ENCODE results near the gene DGKQ. TPM values are rescaled to one million over a fixed set of nuclear protein-coding genes. Genes with fewer than 3 reads are reported as not detected.
A peak's percentile ranks its signal among the peaks of the same experiment; 100 is the strongest.

The DGKQ gene
- total and polyA plus RNA-seq, 2 experiments from 2014 or later = 4.0 to 22.4 TPM

- TF ChIP-seq, protein P1, sequence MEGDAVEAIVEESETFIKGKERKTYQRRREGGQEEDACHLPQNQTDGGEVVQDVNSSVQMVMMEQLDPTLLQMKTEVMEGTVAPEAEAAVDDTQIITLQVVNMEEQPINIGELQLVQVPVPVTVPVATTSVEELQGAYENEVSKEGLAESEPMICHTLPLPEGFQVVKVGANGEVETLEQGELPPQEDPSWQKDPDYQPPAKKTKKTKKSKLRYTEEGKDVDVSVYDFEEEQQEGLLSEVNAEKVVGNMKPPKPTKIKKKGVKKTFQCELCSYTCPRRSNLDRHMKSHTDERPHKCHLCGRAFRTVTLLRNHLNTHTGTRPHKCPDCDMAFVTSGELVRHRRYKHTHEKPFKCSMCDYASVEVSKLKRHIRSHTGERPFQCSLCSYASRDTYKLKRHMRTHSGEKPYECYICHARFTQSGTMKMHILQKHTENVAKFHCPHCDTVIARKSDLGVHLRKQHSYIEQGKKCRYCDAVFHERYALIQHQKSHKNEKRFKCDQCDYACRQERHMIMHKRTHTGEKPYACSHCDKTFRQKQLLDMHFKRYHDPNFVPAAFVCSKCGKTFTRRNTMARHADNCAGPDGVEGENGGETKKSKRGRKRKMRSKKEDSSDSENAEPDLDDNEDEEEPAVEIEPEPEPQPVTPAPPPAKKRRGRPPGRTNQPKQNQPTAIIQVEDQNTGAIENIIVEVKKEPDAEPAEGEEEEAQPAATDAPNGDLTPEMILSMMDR (conservative IDR thresholded peaks at IDR 0.05; ENCODE audit: low read depth in 2 of 2) = no peak
- no peak for TF ChIP-seq NANOG (IDR thresholded peaks at IDR 0.05; ENCODE audit: borderline replicate concordance)
- TF ChIP-seq EZH2 (IDR thresholded peaks at IDR 0.05; ENCODE audit: low read depth, unreplicated experiment) = no peak
- TF ChIP-seq STAT1 (IDR thresholded peaks at IDR 0.05; ENCODE audit: unreplicated experiment) = no peak
- no peak for TF ChIP-seq EZH2phosphoT487 (IDR thresholded peaks at IDR 0.05; ENCODE audit: unreplicated experiment)
- no peak for TF ChIP-seq ZNF331 (CRISPR knock-in tag; IDR thresholded peaks at IDR 0.05; ENCODE audit: low read depth)
Observed at GRCh38 chr4:1010395-1011021, 37.1 kb upstream of the DGKQ start (continued).

- Histone ChIP-seq H3K27me3 (ENCODE audit: insufficient read depth) (peaks cover 58% of the 10 kb centered on the region), H3K27ac (ENCODE audit: low read depth) (no peak overlapping the region), H3K36me3 (ENCODE audit: insufficient read depth) (no peaks in the 10 kb centered on the region), H3F3A (replicated peaks; ENCODE audit: low read depth) (0 out of 2 replicates have a peak, but pooled peaks cover 5% of the 10 kb centered on the region), H3K4me2 (peak overlapping the region; percentile 91), H3K9me2 (ENCODE audit: insufficient read depth) (no peaks in the 10 kb centered on the region), H3K4me1 (ENCODE audit: insufficient read depth) (peaks cover 5% of the 10 kb centered on the region; the same call in 1 of the 2 replicates), H2AFZ (peak overlapping the region; percentile 84), H3K79me2 (replicated peaks; ENCODE audit: insufficient read depth) (0 out of 2 replicates have a peak, but pooled peaks cover 3% of the 10 kb centered on the region), H3K4me3 (peak overlapping the region; percentile 68), H4K20me1 (replicated peaks; ENCODE audit: insufficient read depth) (peaks cover 6% of the 10 kb centered on the region; the same call in 1 of the 2 replicates)
- DNase-seq (ENCODE audit: low spot score) (peak; percentile 69), ATAC-seq (peak; percentile 19)
- no peaks in the 10 kb centered on the region; the same call in 2 of the 3 replicates for H3K36me3 Mint-ChIP-seq (ENCODE audit: low read depth)
- H3K27ac Mint-ChIP-seq = no peak overlapping the region
- TF ChIP-seq, protein P1 (conservative IDR thresholded peaks at IDR 0.05; ENCODE audit: low read depth in 2 of 2) = peak in 1 of 2 experiments; percentile 27; a peak in 1 of 4 replicates
- no peak for TF ChIP-seq ZNF114 (CRISPR knock-in tag; IDR thresholded peaks at IDR 0.05)
- TF ChIP-seq REST (IDR thresholded peaks at IDR 0.05; ENCODE audit: unreplicated experiment) = no peak
- TF ChIP-seq ZNF331 (CRISPR knock-in tag; IDR thresholded peaks at IDR 0.05; ENCODE audit: low read depth) = no peak
- H3K4me1 Mint-ChIP-seq = peaks cover 8% of the 10 kb centered on the region; the same call in 2 of the 3 replicates
- peak overlapping the region; percentile 52; the same call in 2 of the 3 replicates for H3K4me3 Mint-ChIP-seq
- peaks cover 7% of the 10 kb centered on the region; the same call in 2 of the 3 replicates for H3K9me3 Mint-ChIP-seq
- peaks cover 50% of the 10 kb centered on the region for H3K27me3 Mint-ChIP-seq (ENCODE audit: insufficient read depth, low read depth, poor library complexity)
Observed at GRCh38 chr4:1009542-1010394, 36.4 kb upstream of the DGKQ start.

Measured in GM23338 (cell line).